OCI-LY3 (cell line): ENCODE measurements around the gene TPBGL.

Source experiments
- EZH2phosphoT487 ChIP-seq: fragments of 200-600 bp; shearing (Covaris generic); IDR thresholded peaks from 2 replicates; pipeline ENCODE4 v1.6.1; 2018; ENCODE audit warnings: antibody characterized with exemption, mixed run types, low read depth
- TF ChIP-seq, protein P1 (sequence below): fragments of 200-600, 300-600 bp; sonication (generic); IDR thresholded peaks from 2 replicates; pipeline ENCODE4 v1.5.1; 2014; ENCODE audit warnings: antibody characterized with exemption, low read length, low read depth

DNA sequence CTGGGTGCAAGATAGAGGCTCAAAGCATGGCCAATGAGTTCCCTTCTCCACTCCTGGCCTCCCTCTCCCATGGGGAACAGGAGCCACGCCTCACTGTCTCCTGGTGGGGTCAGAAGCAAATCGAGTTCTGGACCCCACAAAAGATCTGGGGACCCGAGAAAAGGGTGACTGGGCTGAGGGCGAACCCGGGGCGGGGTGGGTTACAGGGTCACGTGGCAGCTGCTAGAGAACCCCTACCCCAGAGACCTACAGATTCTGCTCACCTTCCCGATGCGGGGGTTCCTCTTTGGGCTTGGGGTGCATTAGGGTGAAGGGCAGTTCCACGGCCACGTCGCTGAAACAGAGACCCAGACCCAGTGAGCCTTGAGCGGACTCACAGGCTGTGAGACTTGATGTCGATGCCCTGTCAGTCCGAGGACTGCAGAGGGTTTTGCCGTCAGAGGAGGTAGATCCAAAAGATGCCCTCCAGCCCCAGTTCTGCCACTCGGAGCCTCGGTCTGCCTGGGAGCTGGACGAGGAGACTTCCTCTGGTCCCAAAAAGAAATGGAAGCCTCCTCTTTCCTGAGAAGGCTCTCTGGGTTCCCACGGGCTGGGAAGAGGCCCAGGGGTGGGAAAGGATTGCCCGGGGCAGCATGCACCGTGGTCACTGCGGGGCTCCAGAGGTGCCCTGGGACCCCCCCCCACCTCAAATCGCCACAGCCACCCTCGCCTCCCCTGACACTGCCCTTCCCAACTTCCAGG, 28.2 kb downstream of the TPBGL start:
- TF ChIP-seq, protein P1, sequence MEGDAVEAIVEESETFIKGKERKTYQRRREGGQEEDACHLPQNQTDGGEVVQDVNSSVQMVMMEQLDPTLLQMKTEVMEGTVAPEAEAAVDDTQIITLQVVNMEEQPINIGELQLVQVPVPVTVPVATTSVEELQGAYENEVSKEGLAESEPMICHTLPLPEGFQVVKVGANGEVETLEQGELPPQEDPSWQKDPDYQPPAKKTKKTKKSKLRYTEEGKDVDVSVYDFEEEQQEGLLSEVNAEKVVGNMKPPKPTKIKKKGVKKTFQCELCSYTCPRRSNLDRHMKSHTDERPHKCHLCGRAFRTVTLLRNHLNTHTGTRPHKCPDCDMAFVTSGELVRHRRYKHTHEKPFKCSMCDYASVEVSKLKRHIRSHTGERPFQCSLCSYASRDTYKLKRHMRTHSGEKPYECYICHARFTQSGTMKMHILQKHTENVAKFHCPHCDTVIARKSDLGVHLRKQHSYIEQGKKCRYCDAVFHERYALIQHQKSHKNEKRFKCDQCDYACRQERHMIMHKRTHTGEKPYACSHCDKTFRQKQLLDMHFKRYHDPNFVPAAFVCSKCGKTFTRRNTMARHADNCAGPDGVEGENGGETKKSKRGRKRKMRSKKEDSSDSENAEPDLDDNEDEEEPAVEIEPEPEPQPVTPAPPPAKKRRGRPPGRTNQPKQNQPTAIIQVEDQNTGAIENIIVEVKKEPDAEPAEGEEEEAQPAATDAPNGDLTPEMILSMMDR = no peak
- no peak for TF ChIP-seq EZH2phosphoT487
